NCI-H2227 (cell line): ENCODE results near the gene EIF4A3.

Source experiments
- DNase-seq: peaks from one replicate; lab custom pipeline; 2025; ENCODE audit not compliant: unreplicated experiment; lab: John Stamatoyannopoulos, UW

EIF4A3 gene

GRCh38 chr17:80137131-80137530 is 9.8 kb downstream of the EIF4A3 start:
- DNase-seq: no peak

GRCh38 chr17:80133626-80133970 is 13.3 kb downstream of the EIF4A3 start:
- no peak for DNase-seq

GRCh38 chr17:80132906-80133625 is 13.9 kb downstream of the EIF4A3 start:
- DNase-seq: no peak

- no peak for DNase-seq
Observed at GRCh38 chr17:80130992-80131391, 15.9 kb downstream of the EIF4A3 start.

GRCh38 chr17:80129006-80129565 is 17.8 kb downstream of the EIF4A3 start:
- DNase-seq: no peak

- DNase-seq: no peak
Observed at GRCh38 chr17:80126449-80126715, 20.5 kb downstream of the EIF4A3 start.

GRCh38 chr17:80125656-80126448 is 21.1 kb downstream of the EIF4A3 start:
- DNase-seq: peak; percentile 45

- no peak for DNase-seq
Observed at GRCh38 chr17:80124351-80124981, 22.5 kb downstream of the EIF4A3 start.

- DNase-seq: no peak
Observed at GRCh38 chr17:80123791-80124190, 23.1 kb downstream of the EIF4A3 start.

GRCh38 chr17:80122926-80123505 is 23.9 kb downstream of the EIF4A3 start:
- DNase-seq: no peak

- DNase-seq: no peak
Observed at GRCh38 chr17:80122026-80122575, 24.8 kb downstream of the EIF4A3 start.

GRCh38 chr17:80119839-80120238 is 27.1 kb downstream of the EIF4A3 start:
- DNase-seq: no peak

- DNase-seq: no peak
Observed at GRCh38 chr17:80119271-80119791, 27.6 kb downstream of the EIF4A3 start.

GRCh38 chr17:80118601-80119270 is 28.2 kb downstream of the EIF4A3 start:
- no peak for DNase-seq

GRCh38 chr17:80117491-80118401 is 29.2 kb downstream of the EIF4A3 start:
- DNase-seq: no peak

- no peak for DNase-seq
Observed at GRCh38 chr17:80116921-80117380, 30.0 kb downstream of the EIF4A3 start.

- DNase-seq: no peak
Observed at GRCh38 chr17:80116276-80116920, 30.5 kb downstream of the EIF4A3 start.

- no peak for DNase-seq
Observed at GRCh38 chr17:80115159-80115558, 31.8 kb downstream of the EIF4A3 start.

GRCh38 chr17:80114758-80115157 is 32.2 kb downstream of the EIF4A3 start:
- DNase-seq: no peak
